Ovary (tissue), 3 donors: Measurements from ENCODE around the gene SLC7A14.

Experiments
- EP300 ChIP-seq: sonication (generic); formaldehyde crosslinking; IDR thresholded peaks from one replicate; pipeline ENCODE4 v1.6.1; 2017; ENCODE audit warnings: antibody characterized with exemption
- POLR2A ChIP-seq: fragments of 450-650 bp; IDR thresholded peaks from one replicate; pipeline ENCODE4 v1.6.1; 2017; ENCODE audit warnings: antibody characterized with exemption, mild to moderate bottlenecking, moderate library complexity
- TF ChIP-seq, protein P1 (sequence below), 3 donors: fragments of 450-650 bp in 2 of 3; fragments of 200-600 bp in 1 of 3; IDR thresholded peaks; one replicate each; pipeline versions ENCODE4 v1.5.1 to v1.8.0; 2016 to 2022; ENCODE audit warnings: antibody characterized with exemption in 3 of 3, mild to moderate bottlenecking in 1 of 3
- donor health status: DM: no; HTN: no; CAD: no.

- TF ChIP-seq, protein P1, sequence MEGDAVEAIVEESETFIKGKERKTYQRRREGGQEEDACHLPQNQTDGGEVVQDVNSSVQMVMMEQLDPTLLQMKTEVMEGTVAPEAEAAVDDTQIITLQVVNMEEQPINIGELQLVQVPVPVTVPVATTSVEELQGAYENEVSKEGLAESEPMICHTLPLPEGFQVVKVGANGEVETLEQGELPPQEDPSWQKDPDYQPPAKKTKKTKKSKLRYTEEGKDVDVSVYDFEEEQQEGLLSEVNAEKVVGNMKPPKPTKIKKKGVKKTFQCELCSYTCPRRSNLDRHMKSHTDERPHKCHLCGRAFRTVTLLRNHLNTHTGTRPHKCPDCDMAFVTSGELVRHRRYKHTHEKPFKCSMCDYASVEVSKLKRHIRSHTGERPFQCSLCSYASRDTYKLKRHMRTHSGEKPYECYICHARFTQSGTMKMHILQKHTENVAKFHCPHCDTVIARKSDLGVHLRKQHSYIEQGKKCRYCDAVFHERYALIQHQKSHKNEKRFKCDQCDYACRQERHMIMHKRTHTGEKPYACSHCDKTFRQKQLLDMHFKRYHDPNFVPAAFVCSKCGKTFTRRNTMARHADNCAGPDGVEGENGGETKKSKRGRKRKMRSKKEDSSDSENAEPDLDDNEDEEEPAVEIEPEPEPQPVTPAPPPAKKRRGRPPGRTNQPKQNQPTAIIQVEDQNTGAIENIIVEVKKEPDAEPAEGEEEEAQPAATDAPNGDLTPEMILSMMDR (IDR thresholded peaks at IDR 0.05) = no peak
- TF ChIP-seq EP300 (no peak), POLR2A (no peak)
These were observed 72.2 kb downstream of the SLC7A14 start for GRCh38 chr3:170513642-170514041.
